NB4 (cell line): ENCODE measurements around the gene C16orf86.
A peak's percentile ranks its signal among the peaks of the same experiment; 100 is the strongest.

Source experiments
- DNase-seq: peaks from one replicate; pipeline ENCODE4 v3.0.0; 2010; ENCODE audit warnings: low read depth
- H3K4me3 ChIP-seq: one replicate; pipeline ENCODE4 v1.5.1; 2011; ENCODE audit warnings: mild to moderate bottlenecking, low read depth, low read length, moderate library complexity
- MYC ChIP-seq: IDR thresholded peaks from 2 replicates; pipeline ENCODE4 v1.6.1; 2011; ENCODE audit warnings: low read depth, low read length
- POLR2A ChIP-seq: IDR thresholded peaks from 2 replicates; pipeline ENCODE4 v1.6.1; 2011; ENCODE audit warnings: mild to moderate bottlenecking; ENCODE audit not compliant: insufficient read length; ENCODE audit errors: extremely low read depth
- TF ChIP-seq, protein P1 (sequence below): IDR thresholded peaks from one replicate; pipeline ENCODE4 v1.5.1; 2012; ENCODE audit warnings: low read depth, low read length
- TF ChIP-seq, protein P2 (sequence below): IDR thresholded peaks from 2 replicates; pipeline ENCODE4 v1.6.1; 2011; ENCODE audit warnings: low read depth, low read length

Gene C16orf86

DNA sequence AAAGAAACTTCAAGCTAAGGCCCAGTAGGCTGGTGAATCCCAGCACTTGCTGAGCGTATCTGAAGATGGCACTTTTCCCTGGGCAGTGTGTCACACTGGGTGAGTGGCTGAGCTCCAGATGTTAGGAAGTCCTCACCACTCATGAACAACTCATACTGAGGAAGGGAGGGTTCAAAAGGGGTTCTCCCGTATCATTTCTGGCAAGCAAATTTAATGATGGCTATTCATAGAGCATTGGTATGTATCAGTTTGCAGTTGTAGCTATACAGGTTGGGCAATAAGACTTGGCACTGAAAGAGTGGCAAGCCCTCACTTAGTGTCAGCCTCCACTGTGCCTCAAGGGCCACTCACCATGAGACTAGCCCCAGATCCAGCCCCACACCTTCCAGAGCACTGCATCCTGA, 41.8 kb downstream of the C16orf86 start:
- no peak overlapping the region for H3K4me3 ChIP-seq
- no peak for DNase-seq

DNA sequence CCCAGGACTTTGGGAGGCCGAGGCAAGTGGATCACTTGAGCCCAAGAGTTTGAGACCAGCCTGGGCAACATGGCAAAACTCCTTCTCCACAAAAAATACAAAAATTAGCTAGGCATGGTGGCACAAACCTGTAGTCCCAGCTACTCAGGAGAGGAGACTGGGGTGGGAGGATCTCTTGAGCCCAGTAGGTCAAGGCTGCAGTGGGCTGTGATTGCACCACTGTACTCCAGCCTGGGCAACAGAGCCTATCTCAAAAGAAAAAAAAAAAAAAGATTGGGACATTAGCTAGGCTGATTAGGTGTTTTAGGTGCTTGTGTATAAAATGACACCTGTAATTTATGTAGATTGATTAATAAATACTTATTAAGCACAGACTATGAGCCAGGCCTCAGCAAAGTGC, 42.4 kb downstream of the C16orf86 start:
- TF ChIP-seq POLR2A = no peak
- TF ChIP-seq, protein P1, sequence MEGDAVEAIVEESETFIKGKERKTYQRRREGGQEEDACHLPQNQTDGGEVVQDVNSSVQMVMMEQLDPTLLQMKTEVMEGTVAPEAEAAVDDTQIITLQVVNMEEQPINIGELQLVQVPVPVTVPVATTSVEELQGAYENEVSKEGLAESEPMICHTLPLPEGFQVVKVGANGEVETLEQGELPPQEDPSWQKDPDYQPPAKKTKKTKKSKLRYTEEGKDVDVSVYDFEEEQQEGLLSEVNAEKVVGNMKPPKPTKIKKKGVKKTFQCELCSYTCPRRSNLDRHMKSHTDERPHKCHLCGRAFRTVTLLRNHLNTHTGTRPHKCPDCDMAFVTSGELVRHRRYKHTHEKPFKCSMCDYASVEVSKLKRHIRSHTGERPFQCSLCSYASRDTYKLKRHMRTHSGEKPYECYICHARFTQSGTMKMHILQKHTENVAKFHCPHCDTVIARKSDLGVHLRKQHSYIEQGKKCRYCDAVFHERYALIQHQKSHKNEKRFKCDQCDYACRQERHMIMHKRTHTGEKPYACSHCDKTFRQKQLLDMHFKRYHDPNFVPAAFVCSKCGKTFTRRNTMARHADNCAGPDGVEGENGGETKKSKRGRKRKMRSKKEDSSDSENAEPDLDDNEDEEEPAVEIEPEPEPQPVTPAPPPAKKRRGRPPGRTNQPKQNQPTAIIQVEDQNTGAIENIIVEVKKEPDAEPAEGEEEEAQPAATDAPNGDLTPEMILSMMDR = no peak
- TF ChIP-seq MYC = no peak
- TF ChIP-seq, protein P2, sequence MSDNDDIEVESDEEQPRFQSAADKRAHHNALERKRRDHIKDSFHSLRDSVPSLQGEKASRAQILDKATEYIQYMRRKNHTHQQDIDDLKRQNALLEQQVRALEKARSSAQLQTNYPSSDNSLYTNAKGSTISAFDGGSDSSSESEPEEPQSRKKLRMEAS = no peak
- DNase-seq = no peak
- H3K4me3 ChIP-seq = no peak overlapping the region

More for the DNA sequence above, 41.8 kb downstream of the C16orf86 start:
- TF ChIP-seq, protein P2 = no peak
- TF ChIP-seq POLR2A (no peak), MYC (no peak)
- TF ChIP-seq, protein P1 = no peak

DNA sequence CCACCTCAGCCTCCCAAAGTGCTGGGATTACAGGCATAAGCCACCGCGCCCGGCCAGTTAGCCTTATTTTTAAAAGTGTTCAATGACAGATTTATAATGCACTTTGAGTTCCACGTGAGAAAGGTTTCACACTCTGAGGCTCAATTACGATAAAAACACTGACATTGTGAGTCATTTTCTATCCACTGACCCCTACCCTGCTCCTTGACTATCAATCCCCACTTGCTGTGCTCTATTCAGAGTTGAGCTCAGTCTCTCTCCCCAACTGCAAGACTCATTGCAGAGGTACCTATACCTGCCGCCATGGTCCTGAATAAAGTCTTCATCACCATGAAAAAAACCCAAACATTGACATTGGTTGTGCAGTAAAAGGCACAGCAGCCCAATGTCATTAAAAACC, 44.0 kb downstream of the C16orf86 start:
- TF ChIP-seq MYC (no peak), POLR2A (no peak)
- TF ChIP-seq, protein P1 = no peak
- TF ChIP-seq, protein P2 = no peak
- no peak for DNase-seq
- no peak overlapping the region for H3K4me3 ChIP-seq

DNA sequence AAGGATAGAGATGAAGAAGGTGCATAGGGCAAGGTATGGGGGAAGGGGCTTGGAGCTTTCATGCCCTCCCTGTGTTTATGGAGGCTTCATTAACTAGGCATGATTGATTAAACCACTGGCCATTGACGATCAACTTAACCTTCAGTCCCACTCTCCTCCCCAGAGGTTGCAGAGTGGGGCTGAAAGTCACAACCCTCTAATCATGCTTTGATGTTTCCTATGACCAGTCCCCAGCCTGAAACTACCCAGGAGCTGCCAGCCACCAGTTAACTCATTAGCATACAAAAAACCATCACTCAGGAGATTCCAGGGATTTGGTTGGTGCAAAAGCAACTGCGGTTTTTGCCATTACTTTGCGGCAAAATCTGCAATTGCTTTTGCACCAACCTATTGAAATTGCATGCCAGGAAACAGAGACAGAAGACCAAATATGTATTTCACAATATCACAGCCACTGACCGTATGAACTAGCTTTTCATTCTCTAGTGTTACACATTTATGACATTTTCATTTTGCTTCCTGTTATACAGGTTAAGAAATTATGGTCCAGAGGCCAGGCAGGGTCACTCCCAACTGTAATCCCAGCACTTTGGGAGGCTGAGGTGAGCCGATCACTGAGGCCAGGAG, 47.1 kb downstream of the C16orf86 start:
- peak overlapping the region; percentile 14 for H3K4me3 ChIP-seq
- TF ChIP-seq, protein P2 = no peak
- TF ChIP-seq MYC (no peak), POLR2A (no peak)
- TF ChIP-seq, protein P1 = no peak
- DNase-seq = peak; percentile 91

DNA sequence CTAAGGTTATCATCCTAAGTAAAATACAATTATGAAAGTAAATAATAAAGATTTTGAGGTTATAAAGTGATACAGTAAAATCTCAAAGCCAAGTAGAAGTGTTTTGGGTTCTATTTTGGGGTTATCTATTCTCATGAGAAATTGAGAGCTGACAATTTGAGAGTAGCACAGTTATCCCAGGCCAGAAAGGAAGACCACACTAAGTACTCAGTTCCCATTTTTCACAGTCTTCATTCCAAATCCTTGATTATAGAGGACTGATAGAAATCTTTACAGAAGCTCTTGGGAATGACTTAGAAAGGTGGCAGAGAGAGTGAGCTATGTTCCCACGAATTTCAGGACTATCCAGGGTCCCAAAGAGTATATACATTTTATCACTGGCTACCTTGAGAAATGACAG, 47.9 kb downstream of the C16orf86 start:
- H3K4me3 ChIP-seq = no peak overlapping the region
- no peak for DNase-seq
- TF ChIP-seq POLR2A = no peak
- TF ChIP-seq, protein P2 = no peak
- TF ChIP-seq MYC = no peak
- TF ChIP-seq, protein P1 = no peak

DNA sequence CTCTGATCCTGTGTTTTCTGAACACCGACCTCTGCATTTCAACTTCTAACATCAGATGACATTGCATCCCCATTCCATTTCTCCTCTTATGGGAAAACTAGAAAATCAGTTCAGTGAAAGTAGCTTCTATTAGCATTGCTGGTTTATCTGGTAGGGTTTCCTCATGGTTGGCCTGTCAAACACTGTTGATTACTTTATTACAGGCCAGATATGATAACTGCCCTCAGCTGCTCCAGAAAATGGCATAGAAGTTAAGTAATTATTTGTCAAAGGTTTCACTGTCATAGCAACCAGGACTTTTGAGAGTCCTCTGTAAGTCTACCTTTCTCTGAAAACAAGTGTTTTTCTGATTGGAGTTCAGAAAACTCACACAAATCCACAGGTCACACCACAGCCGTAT, 49.5 kb downstream of the C16orf86 start:
- no peak for DNase-seq
- H3K4me3 ChIP-seq = no peak overlapping the region
- TF ChIP-seq, protein P2 = no peak
- TF ChIP-seq POLR2A (no peak), MYC (no peak)
- TF ChIP-seq, protein P1 = no peak
